Ascending aorta (tissue), 2 donors: Measurements from ENCODE around the gene GRIK1. TPM values are rescaled to one million over a fixed set of nuclear protein-coding genes. Genes with fewer than 3 reads are reported as not detected.

Experiments
- DNase-seq, 2 donors: peaks; one replicate each; pipeline ENCODE4 v3.0.0-alpha.2; 2019; ENCODE audit warnings: low spot score in 2 of 2
- H3K27ac ChIP-seq, 2 donors: fragments of 200-600 bp; sonication (generic); one replicate each; pipeline ENCODE4 v1.5.1; 2016 to 2017; ENCODE audit warnings: mild to moderate bottlenecking in 1 of 2
- H3K27me3 ChIP-seq: fragments of 200-600 bp; sonication (generic); one replicate; pipeline ENCODE4 v1.5.1; 2017
- H3K36me3 ChIP-seq, 2 donors: fragments of 200-600 bp; sonication (generic); one replicate each; pipeline ENCODE4 v1.5.1; 2016
- H3K4me1 ChIP-seq, 2 donors: fragments of 200-600 bp; sonication (generic); one replicate each; pipeline ENCODE4 v1.5.1; 2016 to 2017; ENCODE audit warnings: mild to moderate bottlenecking in 1 of 2
- H3K4me3 ChIP-seq, 2 donors: fragments of 200-600 bp; sonication (generic); one replicate each; pipeline ENCODE4 v1.5.1; 2016 to 2017; ENCODE audit warnings: mild to moderate bottlenecking in 1 of 2
- H3K9me3 ChIP-seq, 2 donors: fragments of 200-600 bp; sonication (generic); one replicate each; pipeline ENCODE4 v1.5.1; 2016
- intact Hi-C: fragments of 100-400 bp; cut with DNase I; formaldehyde crosslinking; loops from one replicate; pipeline ENCODE4 v1.15.1; 2023
- total RNA-seq: library from RNA; depleted of rRNA; stranded (reverse); fragments of >200 nt; gene quantifications from one replicate; pipeline ENCODE4 v1.1.0, GENCODE V29; 2016
- TF ChIP-seq, protein P1 (sequence below), 3 experiments: fragments of 200-600 bp in 2 of 3; fragments of 450-650 bp in 1 of 3; sonication (generic) in 2 of 3; IDR thresholded peaks; one replicate each; pipeline ENCODE4 v1.5.1; 2016 to 2019; ENCODE audit warnings: antibody characterized with exemption in 3 of 3, mild to moderate bottlenecking in 1 of 3, moderate library complexity in 1 of 3

The GRIK1 gene
- total RNA-seq, 1 donor from 2014 or later, result not detected

DNA sequence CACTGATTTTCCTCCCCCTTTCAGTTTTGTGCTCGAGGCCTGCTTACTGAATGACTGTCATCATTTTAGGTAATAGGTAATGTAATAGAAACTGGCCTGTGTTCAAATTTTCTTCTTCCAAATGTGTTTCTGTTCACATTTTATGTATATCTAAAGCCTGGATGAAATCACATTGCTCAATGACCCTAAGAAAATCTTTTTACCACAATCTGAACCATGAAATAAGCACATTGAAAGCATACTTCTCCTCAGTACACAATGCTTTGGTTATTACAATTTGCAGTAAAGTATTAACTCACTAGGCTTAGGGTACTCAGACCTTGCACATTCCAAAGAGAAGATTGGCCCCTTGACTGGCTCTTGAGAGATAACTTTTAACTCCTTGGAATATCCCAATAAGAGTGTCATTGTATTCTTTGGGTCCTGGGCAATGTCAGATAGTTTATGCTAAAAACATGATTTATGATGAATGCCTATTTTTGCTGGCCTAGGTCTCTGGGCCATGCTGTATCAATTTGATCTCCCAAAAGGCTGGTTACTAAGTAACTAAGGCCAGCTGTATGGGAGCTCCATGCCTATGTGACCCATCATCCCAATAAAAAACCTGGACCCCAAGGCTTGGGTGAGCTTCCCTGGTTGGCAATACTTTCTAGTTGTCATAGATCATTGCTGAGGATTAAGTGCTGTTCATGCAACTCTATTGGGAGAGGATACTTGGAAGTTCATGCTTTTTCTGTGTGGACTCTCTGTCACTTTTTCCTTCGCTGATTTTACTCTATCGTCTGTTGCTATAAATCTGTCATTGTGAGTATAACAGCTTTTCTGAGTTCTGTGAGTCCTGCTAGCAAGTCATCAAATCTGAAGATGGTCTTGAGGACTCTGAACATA, 293.9 kb downstream of the GRIK1 start:
- H3K4me3 ChIP-seq, result no peak overlapping the region
- no peaks in the 10 kb centered on the region for H3K9me3 ChIP-seq
- H3K27me3 ChIP-seq, result no peaks in the 10 kb centered on the region
- no peak overlapping the region for H3K27ac ChIP-seq
- intact Hi-C loops, result no loop called here
- no peaks in the 10 kb centered on the region for H3K4me1 ChIP-seq
- TF ChIP-seq, protein P1, sequence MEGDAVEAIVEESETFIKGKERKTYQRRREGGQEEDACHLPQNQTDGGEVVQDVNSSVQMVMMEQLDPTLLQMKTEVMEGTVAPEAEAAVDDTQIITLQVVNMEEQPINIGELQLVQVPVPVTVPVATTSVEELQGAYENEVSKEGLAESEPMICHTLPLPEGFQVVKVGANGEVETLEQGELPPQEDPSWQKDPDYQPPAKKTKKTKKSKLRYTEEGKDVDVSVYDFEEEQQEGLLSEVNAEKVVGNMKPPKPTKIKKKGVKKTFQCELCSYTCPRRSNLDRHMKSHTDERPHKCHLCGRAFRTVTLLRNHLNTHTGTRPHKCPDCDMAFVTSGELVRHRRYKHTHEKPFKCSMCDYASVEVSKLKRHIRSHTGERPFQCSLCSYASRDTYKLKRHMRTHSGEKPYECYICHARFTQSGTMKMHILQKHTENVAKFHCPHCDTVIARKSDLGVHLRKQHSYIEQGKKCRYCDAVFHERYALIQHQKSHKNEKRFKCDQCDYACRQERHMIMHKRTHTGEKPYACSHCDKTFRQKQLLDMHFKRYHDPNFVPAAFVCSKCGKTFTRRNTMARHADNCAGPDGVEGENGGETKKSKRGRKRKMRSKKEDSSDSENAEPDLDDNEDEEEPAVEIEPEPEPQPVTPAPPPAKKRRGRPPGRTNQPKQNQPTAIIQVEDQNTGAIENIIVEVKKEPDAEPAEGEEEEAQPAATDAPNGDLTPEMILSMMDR (IDR thresholded peaks at IDR 0.05), result no peak
- no peak for DNase-seq
- H3K36me3 ChIP-seq, result no peaks in the 10 kb centered on the region

DNA sequence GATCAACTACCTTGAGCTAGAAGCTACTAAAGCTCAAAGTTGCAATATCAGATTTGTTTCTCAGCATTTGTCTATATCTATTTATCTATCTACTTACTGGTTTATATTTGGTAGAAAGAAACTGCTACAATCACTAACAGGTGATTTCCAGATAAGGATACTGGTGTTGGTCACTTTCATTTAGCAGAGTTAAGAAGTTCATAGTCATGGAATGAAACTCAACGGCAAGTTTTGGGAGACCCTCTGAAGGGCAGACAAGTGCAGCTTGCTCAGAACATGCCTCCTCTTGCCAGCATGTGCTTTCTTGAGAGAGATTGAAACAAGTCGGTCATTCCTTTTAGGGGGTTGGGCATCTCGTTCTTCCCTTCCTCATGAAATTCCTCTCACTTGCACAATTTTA, 296.5 kb downstream of the GRIK1 start:
- Histone ChIP-seq H3K4me1 (no peaks in the 10 kb centered on the region), H3K4me3 (no peak overlapping the region), H3K9me3 (no peaks in the 10 kb centered on the region), H3K27ac (no peak overlapping the region), H3K27me3 (no peaks in the 10 kb centered on the region), H3K36me3 (no peaks in the 10 kb centered on the region)
- DNase-seq, result no peak
- intact Hi-C loops, result no loop called here
- TF ChIP-seq, protein P1 (IDR thresholded peaks at IDR 0.05), result no peak

DNA sequence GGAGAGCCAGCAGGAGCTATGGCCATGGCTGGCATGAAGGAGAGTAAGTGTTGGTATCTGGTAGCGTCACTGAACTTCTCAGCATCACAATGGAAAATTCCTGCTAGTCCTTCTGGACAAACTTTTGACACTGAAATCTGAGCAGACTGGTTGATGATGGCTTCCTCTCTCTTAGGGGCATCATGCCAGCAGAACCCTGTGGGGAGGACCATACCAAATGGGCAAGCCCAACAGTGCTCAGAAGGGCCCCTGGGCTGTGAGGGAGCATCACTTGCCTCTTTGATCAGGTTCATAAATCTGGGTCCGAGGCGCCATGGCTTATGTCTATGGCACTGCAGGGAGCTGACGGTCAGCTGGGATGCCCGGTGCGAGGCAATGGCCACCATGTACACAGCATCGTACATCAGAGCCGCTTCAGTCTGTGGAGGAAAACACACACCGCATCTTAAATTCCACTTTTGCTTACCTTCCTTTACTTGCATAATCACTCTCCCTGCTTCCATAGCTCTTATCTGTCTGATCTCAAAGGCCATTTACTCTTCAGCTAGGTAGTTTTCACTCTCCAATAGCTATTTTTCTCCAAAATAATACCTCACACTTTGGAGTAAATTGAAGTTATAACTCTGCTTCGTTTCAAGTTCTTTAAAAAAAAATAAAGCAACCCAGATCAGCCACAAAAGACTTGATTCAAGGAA, 297.1 kb downstream of the GRIK1 start:
- intact Hi-C loops, result no loop called here

DNA sequence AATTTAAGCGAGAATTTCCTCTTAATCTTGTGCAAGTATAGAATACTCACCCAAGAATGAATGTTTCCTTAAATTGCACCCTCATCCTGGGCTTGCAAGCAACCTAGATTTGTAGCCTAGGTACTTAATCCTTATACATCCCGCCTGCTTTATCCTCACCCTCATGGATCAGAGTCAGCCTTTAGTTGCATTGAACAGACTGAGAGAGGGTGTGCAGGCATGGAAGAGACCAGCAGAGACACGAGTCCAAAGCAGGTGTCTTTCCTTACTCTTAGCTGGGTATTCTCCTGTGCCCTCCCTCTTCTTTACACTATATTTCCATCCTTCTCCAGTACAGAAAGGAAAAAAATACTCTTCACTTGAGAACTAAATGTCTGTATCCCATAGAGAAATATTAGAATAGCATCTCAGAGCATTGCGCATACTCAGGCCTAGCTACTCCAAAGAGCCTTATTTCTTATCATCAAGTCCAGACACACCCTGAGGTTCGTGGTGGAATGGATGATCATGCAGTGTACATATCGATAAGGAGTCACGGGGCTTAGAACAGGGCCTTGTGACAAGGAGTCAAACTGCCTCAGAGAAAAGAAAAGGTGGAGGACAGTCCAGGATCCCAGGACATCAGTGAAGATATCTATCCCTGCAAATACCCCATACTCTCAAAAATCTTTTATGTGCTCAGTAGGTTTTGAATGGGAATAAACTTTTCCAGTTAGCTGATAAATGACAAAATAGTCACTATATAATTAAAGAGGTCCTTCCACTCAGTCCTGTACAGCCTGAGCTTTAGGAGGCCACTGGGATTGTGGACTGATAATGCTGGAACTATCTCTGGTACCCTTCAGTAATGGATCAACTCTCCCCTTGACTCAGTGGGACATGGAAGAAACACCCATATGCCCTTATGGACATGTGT, 297.9 kb downstream of the GRIK1 start:
- H3K4me1 ChIP-seq, result no peaks in the 10 kb centered on the region
- DNase-seq, result no peak
- H3K36me3 ChIP-seq, result no peaks in the 10 kb centered on the region
- intact Hi-C loops, result no loop called here
- no peaks in the 10 kb centered on the region for H3K27me3 ChIP-seq
- no peak overlapping the region for H3K4me3 ChIP-seq
- TF ChIP-seq, protein P1 (IDR thresholded peaks at IDR 0.05), result no peak
- no peaks in the 10 kb centered on the region for H3K9me3 ChIP-seq
- no peak overlapping the region for H3K27ac ChIP-seq

More for the DNA sequence above, 297.1 kb downstream of the GRIK1 start:
- Histone ChIP-seq H3K27ac (no peak overlapping the region), H3K9me3 (no peaks in the 10 kb centered on the region), H3K36me3 (no peaks in the 10 kb centered on the region), H3K4me3 (no peak overlapping the region), H3K4me1 (no peaks in the 10 kb centered on the region), H3K27me3 (no peaks in the 10 kb centered on the region)
- TF ChIP-seq, protein P1 (IDR thresholded peaks at IDR 0.05), result no peak
- DNase-seq, result no peak

DNA sequence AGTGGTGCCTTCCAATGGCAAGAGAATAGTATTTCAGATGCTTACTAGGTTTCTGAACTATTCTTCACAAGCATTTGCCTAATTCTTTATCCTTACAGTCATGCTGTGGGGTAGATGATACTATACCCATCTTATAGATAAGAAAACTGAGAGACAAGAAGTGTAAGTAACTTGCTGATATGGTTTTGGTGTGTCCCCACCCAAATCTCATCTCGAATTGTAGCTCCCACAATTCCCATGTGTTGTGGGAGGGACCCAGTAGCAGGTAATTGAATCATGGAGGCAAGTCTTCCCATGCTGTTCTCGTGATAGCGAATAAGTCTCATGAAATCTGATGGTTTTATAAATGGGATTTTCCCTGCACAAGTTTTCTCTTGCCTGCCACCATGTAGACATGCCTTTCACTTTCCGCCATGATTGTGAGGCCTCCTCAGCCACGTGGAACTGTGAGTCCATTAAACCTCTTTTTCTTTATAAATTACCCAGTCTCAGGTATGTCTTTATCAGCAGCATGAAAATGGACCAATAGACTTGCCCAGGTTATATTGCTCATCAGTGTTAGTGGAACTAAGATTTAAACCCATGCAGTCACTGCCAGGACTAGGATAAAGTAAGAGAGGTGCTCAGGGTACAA, 298.7 kb downstream of the GRIK1 start:
- Histone ChIP-seq H3K36me3 (no peaks in the 10 kb centered on the region), H3K4me1 (no peaks in the 10 kb centered on the region), H3K9me3 (no peaks in the 10 kb centered on the region), H3K4me3 (no peak overlapping the region), H3K27me3 (no peaks in the 10 kb centered on the region), H3K27ac (no peak overlapping the region)
- DNase-seq, result no peak
- TF ChIP-seq, protein P1 (IDR thresholded peaks at IDR 0.05), result no peak
- intact Hi-C loops, result no loop called here
